Vagina (tissue), 2 donors: Measurements from ENCODE around the gene RHBDD1.

Experiments used
- POLR2A ChIP-seq, 2 donors: fragments of 450-650 bp; IDR thresholded peaks; one replicate each; pipeline ENCODE4 v1.6.1; 2017; ENCODE audit warnings: antibody characterized with exemption in 2 of 2, mild to moderate bottlenecking in 2 of 2, moderate library complexity in 2 of 2
- POLR2AphosphoS5 ChIP-seq, 2 donors: sonication (generic); formaldehyde crosslinking; IDR thresholded peaks; one replicate each; pipeline ENCODE4 v1.9.0; 2017; ENCODE audit warnings: antibody characterized with exemption in 2 of 2, mild to moderate bottlenecking in 2 of 2, low read depth in 1 of 2; ENCODE audit not compliant: insufficient read depth in 1 of 2

DNA sequence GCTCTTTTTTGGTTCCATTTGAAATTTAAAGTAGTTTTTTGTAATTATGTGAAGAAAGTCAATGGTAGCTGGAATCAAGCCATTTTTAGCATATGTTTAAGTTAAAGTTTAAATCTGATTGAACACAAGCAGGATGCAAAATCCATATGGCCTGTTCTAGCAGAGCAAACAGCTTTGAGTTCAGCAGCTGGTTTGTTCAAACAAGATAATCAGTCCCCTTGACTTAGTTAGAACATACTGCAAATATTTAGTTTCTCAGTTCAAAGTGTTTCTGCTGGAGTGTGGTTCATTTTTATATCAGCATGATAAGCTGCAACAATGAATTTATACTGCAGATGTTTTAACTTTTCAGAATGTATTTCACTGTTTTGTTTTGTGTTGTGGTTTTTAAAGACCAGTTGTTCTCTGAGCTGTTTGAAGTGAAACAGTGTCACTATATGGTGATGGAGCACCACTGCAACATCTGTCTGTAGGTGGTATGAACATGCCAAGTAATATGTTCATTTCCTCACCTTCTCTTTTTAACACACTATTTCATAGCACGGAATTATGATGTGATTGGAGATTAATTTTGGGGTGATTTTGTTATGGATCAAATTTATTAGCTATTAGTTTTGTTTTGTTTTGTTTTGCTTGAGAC lies 202.8 kb downstream of the RHBDD1 start:
- no peak for TF ChIP-seq POLR2A (IDR thresholded peaks at IDR 0.05)
- no peak for TF ChIP-seq POLR2AphosphoS5 (IDR thresholded peaks at IDR 0.05; ENCODE audit: insufficient read depth in 1 of 2, low read depth in 1 of 2)
